ENCODE results near the gene TSPAN3.

Gene TSPAN3

DNA sequence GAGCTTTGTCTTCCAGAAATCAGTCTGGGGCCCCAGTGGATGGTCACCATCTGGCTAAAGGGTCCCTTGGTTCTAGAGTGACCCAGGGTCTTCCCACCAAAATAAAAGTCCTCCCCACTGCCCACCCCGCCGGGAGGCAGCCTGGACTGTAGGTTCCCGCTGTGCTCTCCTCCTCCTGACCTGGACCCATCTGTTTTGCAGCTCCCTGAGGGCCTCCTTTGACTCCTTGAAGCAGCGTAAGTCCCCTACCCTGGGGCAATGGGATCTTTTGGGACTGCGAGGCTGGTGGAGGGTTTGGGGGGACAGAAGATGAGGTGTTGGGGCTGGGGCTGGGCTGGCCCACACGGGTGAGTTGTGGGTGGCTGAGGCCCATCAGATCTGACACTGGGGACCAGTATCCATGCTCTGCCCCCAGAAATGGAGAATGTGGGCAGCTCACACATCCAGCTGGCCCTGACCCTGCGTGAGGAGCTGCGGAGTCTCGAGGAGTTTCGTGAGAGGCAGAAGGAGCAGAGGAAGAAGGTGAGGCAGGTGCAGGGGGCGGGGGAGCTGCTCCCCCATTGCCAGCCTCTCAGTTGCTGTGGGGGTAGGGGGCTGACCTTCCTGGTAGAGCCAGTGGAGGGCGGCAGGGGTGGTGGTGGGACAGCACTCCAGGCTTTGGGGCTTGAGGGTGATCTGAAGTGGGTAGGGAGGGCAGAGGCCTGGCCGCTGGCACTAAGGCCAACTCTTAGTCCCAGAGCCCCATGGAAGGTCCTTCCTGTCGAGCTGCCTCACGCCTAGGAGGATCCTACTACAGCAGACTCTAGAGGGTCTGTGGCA lies 45.6 kb downstream of the TSPAN3 start:
- Histone ChIP-seq H2BK120ac (ENCODE audit: low read depth, low read length) (no peak overlapping the region), H2BK5ac (ENCODE audit: low read length) (no peak overlapping the region), H3K9ac (ENCODE audit: low read depth, low read length, poor library complexity) (no peak overlapping the region), H3K36me3 (replicated peaks in 1 of 2; ENCODE audit: control insufficient read depth in 2 of 2, insufficient read depth in 2 of 2, low read length in 2 of 2) (peaks cover 0 to under 1% of the 10 kb centered on the region in 2 donors), H3K9me3 (replicated peaks in 1 of 2; ENCODE audit: control insufficient read depth in 2 of 2, insufficient read depth in 1 of 2, low read depth in 1 of 2, low read length in 2 of 2) (peaks cover 0 to under 1% of the 10 kb centered on the region in 2 donors), H3K4me3 (ENCODE audit: low read length in 2 of 2) (no peak overlapping the region), H3K18ac (ENCODE audit: low read length) (no peak overlapping the region), H3K4me1 (ENCODE audit: control insufficient read depth in 2 of 2, insufficient read depth in 1 of 2, low read depth in 1 of 2, low read length in 2 of 2) (peaks cover 8 to 17% of the 10 kb centered on the region in 2 donors), H2AFZ (ENCODE audit: low read length) (no peak overlapping the region), H2BK12ac (ENCODE audit: low read length) (no peak overlapping the region), H3K27ac (replicated peaks; ENCODE audit: low read length) (no peak overlapping the region), H2AK5ac (ENCODE audit: low read depth, low read length) (peak overlapping the region; percentile 2), H2BK15ac (ENCODE audit: low read length) (no peak overlapping the region), H4K91ac (ENCODE audit: low read depth, low read length, poor library complexity) (no peak overlapping the region), H3K23ac (ENCODE audit: low read depth, low read length, poor library complexity) (no peak overlapping the region), H3K79me1 (ENCODE audit: low read depth, low read length) (no peaks in the 10 kb centered on the region), H3K27me3 (ENCODE audit: control insufficient read depth in 3 of 3, insufficient read depth in 3 of 3, low read depth in 1 of 3, low read length in 3 of 3) (peaks cover 0 to 20% (median 4%) of the 10 kb centered on the region in 3 experiments), H3K4ac (ENCODE audit: low read length) (no peak overlapping the region), H3K14ac (ENCODE audit: low read length) (no peak overlapping the region), H4K8ac (ENCODE audit: low read depth, low read length) (no peak overlapping the region), H3K4me2 (ENCODE audit: insufficient read depth, low read length, poor library complexity, severe bottlenecking) (no peak overlapping the region)
- WGBS, 2 donors (ENCODE audit: extremely low coverage in 2 of 2, insufficient read length in 2 of 2, insufficient replicate concordance in 1 of 2), result no CpG with 5 or more reads among the region's 15 CpGs
- DNase-seq (ENCODE audit: low spot score), result no peak

DNA sequence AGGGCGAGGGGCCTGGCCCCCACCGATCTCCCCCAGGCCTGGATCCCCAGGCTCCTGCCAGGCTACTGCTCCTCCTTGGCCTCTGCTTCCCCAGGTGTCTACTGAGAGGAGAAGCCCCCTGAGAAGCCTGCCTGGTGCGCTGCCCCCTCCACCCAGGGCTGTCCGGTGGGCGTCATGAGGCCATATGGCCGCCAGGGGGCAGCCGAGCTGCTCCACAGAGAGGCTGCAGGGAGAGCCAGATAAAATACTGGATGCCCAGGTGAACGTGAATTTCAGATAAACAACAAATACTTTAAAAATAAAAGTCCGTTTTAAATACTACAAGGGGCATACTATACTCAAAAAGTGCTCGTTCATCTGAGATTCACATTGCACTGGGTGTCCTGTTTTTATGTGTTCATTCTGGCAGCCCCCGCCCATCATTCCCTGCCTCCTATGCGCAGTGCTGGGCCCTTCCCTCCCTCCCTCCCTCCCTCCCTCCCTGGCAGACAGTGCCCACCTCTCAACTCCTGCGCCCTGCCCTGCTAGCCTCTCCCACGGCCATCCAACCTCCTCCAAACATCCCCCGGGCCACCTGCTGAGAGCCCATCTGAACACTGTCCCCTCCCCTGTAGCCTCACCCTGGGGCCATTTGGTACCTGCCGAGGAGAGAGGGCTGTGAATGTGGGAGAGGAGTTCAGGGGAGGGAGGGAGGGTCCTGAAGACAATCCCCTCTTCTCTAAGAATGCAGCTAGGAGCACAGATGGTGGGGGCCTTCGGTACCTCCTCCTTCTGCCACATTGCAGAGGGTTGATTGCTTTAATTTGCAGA lies 46.4 kb downstream of the TSPAN3 start:
- no peak overlapping the region for H4K8ac ChIP-seq (ENCODE audit: low read depth, low read length)
- no peak overlapping the region for H3K14ac ChIP-seq (ENCODE audit: low read length)
- H3K23ac ChIP-seq (ENCODE audit: low read depth, low read length, poor library complexity), result no peak overlapping the region
- peaks cover 0 to 23% (median 4%) of the 10 kb centered on the region in 3 experiments for H3K27me3 ChIP-seq (ENCODE audit: control insufficient read depth in 3 of 3, insufficient read depth in 3 of 3, low read depth in 1 of 3, low read length in 3 of 3)
- H3K4me2 ChIP-seq (ENCODE audit: insufficient read depth, low read length, poor library complexity, severe bottlenecking), result no peak overlapping the region
- H2AK5ac ChIP-seq (ENCODE audit: low read depth, low read length), result peak overlapping the region; percentile 71
- peak; percentile 66 for DNase-seq (ENCODE audit: low spot score)
- H2AFZ ChIP-seq (ENCODE audit: low read length), result no peak overlapping the region
- H3K4me1 ChIP-seq (ENCODE audit: control insufficient read depth in 2 of 2, insufficient read depth in 1 of 2, low read depth in 1 of 2, low read length in 2 of 2), result peaks cover 3 to 13% of the 10 kb centered on the region in 2 donors
- H3K18ac ChIP-seq (ENCODE audit: low read length), result peak overlapping the region; percentile 86
- H2BK12ac ChIP-seq (ENCODE audit: low read length), result no peak overlapping the region
- peaks cover 0 to 2% of the 10 kb centered on the region in 2 donors for H3K36me3 ChIP-seq (replicated peaks in 1 of 2; ENCODE audit: control insufficient read depth in 2 of 2, insufficient read depth in 2 of 2, low read length in 2 of 2)
- no peak overlapping the region for H2BK15ac ChIP-seq (ENCODE audit: low read length)
- H3K27ac ChIP-seq (replicated peaks; ENCODE audit: low read length), result no peak overlapping the region
- no peak overlapping the region for H3K4ac ChIP-seq (ENCODE audit: low read length)
- H2BK120ac ChIP-seq (ENCODE audit: low read depth, low read length), result no peak overlapping the region
- no CpG with 5 or more reads among the region's 17 CpGs for WGBS, 2 donors (ENCODE audit: extremely low coverage in 2 of 2, insufficient read length in 2 of 2, insufficient replicate concordance in 1 of 2)
- peaks cover 0 to 2% of the 10 kb centered on the region in 2 donors for H3K9me3 ChIP-seq (replicated peaks in 1 of 2; ENCODE audit: control insufficient read depth in 2 of 2, insufficient read depth in 1 of 2, low read depth in 1 of 2, low read length in 2 of 2)
- H4K91ac ChIP-seq (ENCODE audit: low read depth, low read length, poor library complexity), result no peak overlapping the region
- H2BK5ac ChIP-seq (ENCODE audit: low read length), result no peak overlapping the region
- H3K4me3 ChIP-seq (ENCODE audit: low read length in 2 of 2), result no peak overlapping the region
- no peak overlapping the region for H3K9ac ChIP-seq (ENCODE audit: low read depth, low read length, poor library complexity)
- no peaks in the 10 kb centered on the region for H3K79me1 ChIP-seq (ENCODE audit: low read depth, low read length)

DNA sequence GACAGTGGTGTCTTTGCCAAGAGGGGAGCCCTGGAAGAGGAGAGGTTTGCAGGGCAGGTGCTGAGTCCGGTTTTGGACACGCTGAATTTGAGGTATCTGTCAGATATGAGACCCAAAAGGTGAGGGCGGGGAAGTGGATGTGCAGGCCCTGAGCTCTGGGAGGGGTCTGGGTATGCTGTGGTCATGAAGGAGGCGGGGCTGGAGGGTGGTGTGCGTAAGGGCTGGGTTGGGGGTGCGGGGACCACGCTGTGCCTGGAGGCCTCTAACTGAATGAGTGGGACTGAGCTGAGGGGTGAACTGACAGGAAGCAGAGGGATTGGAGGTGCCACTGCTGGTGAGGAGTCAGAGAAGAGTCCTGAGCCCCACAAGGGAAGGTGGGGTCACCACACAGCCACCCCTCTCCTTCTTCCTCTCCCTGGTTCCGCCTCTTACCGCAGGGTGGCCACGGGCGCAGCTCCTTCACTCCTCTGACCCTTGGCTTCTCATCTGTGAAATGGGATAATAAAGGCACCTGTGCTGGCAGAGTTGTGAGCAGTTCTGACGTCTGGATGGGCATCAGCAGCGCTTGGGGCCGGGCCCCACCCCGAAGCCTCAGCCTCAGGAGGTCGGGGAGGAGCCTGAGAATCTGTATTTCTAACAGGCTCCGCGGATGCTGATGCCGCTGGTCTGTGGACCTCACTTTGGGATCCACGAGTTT lies 47.2 kb downstream of the TSPAN3 start:
- H3K36me3 ChIP-seq (replicated peaks in 1 of 2; ENCODE audit: control insufficient read depth in 2 of 2, insufficient read depth in 2 of 2, low read length in 2 of 2), result peaks cover 0 to 2% of the 10 kb centered on the region in 2 donors
- no peak overlapping the region for H3K9ac ChIP-seq (ENCODE audit: low read depth, low read length, poor library complexity)
- peak overlapping the region; percentile 3 for H4K91ac ChIP-seq (ENCODE audit: low read depth, low read length, poor library complexity)
- peak overlapping the region; percentile 44 for H3K23ac ChIP-seq (ENCODE audit: low read depth, low read length, poor library complexity)
- H3K9me3 ChIP-seq (replicated peaks in 1 of 2; ENCODE audit: control insufficient read depth in 2 of 2, insufficient read depth in 1 of 2, low read depth in 1 of 2, low read length in 2 of 2), result peaks cover 0 to 2% of the 10 kb centered on the region in 2 donors
- no peak for DNase-seq (ENCODE audit: low spot score)
- no peak overlapping the region for H4K8ac ChIP-seq (ENCODE audit: low read depth, low read length)
- H3K27ac ChIP-seq (replicated peaks; ENCODE audit: low read length), result no peak overlapping the region
- WGBS, 2 donors (ENCODE audit: extremely low coverage in 2 of 2, insufficient read length in 2 of 2, insufficient replicate concordance in 1 of 2), result no CpG with 5 or more reads among the region's 20 CpGs
- peaks cover 3 to 13% of the 10 kb centered on the region in 2 donors for H3K4me1 ChIP-seq (ENCODE audit: control insufficient read depth in 2 of 2, insufficient read depth in 1 of 2, low read depth in 1 of 2, low read length in 2 of 2)
- H3K79me1 ChIP-seq (ENCODE audit: low read depth, low read length), result no peaks in the 10 kb centered on the region
- H2BK15ac ChIP-seq (ENCODE audit: low read length), result peak overlapping the region; percentile 77
- no peak overlapping the region for H3K4me2 ChIP-seq (ENCODE audit: insufficient read depth, low read length, poor library complexity, severe bottlenecking)
- H3K4ac ChIP-seq (ENCODE audit: low read length), result no peak overlapping the region
- peak overlapping the region; percentile 6 for H3K14ac ChIP-seq (ENCODE audit: low read length)
- no peak overlapping the region for H2BK12ac ChIP-seq (ENCODE audit: low read length)
- H3K4me3 ChIP-seq (ENCODE audit: low read length in 2 of 2), result no peak overlapping the region
- H2BK5ac ChIP-seq (ENCODE audit: low read length), result no peak overlapping the region
- H2BK120ac ChIP-seq (ENCODE audit: low read depth, low read length), result peak overlapping the region; percentile 51
- H3K18ac ChIP-seq (ENCODE audit: low read length), result peak overlapping the region; percentile 86
- H2AK5ac ChIP-seq (ENCODE audit: low read depth, low read length), result peak overlapping the region; percentile 71
- H2AFZ ChIP-seq (ENCODE audit: low read length), result no peak overlapping the region
- peaks cover 0 to 29% (median 4%) of the 10 kb centered on the region in 3 experiments for H3K27me3 ChIP-seq (ENCODE audit: control insufficient read depth in 3 of 3, insufficient read depth in 3 of 3, low read depth in 1 of 3, low read length in 3 of 3)

Data from neuronal stem cell (in vitro differentiated cells).